ENCODE measurements around the gene TEX14.

TEX14 gene

GRCh38 chr17:58671969-58672368 is 19.9 kb downstream of the TEX14 start:
- no peaks in the 10 kb centered on the region for H3K27me3 ChIP-seq (ENCODE audit: control insufficient read depth, insufficient read depth, low read length)
- no peaks in the 10 kb centered on the region for H3K36me3 ChIP-seq (ENCODE audit: control insufficient read depth, insufficient read depth, low read length)
- H3K4me2 ChIP-seq (ENCODE audit: low read length): no peak overlapping the region
- H2AFZ ChIP-seq: no peak overlapping the region
- TF ChIP-seq CTCF (IDR thresholded peaks at IDR 0.05): no peak
- H3K4me3 ChIP-seq (ENCODE audit: low read depth, low read length): no peak overlapping the region
- H3K4me1 ChIP-seq: no peaks in the 10 kb centered on the region
- H3K79me2 ChIP-seq: no peaks in the 10 kb centered on the region
- H3K27ac ChIP-seq: no peak overlapping the region
- no peaks in the 10 kb centered on the region for H3K9me3 ChIP-seq (ENCODE audit: control insufficient read depth, low read length)
- no peak overlapping the region for H3K9ac ChIP-seq

GRCh38 chr17:58669853-58670252 is 22.0 kb downstream of the TEX14 start:
- no peaks in the 10 kb centered on the region for H3K27me3 ChIP-seq (ENCODE audit: control insufficient read depth, insufficient read depth, low read length)
- H3K4me2 ChIP-seq (ENCODE audit: low read length): no peak overlapping the region
- no peaks in the 10 kb centered on the region for H3K4me1 ChIP-seq
- H3K4me3 ChIP-seq (ENCODE audit: low read depth, low read length): no peak overlapping the region
- H3K9ac ChIP-seq: no peak overlapping the region
- no peak overlapping the region for H2AFZ ChIP-seq
- no peak for TF ChIP-seq CTCF (IDR thresholded peaks at IDR 0.05)
- H3K9me3 ChIP-seq (ENCODE audit: control insufficient read depth, low read length): no peaks in the 10 kb centered on the region
- H3K27ac ChIP-seq: no peak overlapping the region
- no peaks in the 10 kb centered on the region for H3K36me3 ChIP-seq (ENCODE audit: control insufficient read depth, insufficient read depth, low read length)
- no peaks in the 10 kb centered on the region for H3K79me2 ChIP-seq

- no peak overlapping the region for H3K9ac ChIP-seq
- no peak overlapping the region for H3K4me2 ChIP-seq (ENCODE audit: low read length)
- H2AFZ ChIP-seq: no peak overlapping the region
- no peaks in the 10 kb centered on the region for H3K36me3 ChIP-seq (ENCODE audit: control insufficient read depth, insufficient read depth, low read length)
- no peaks in the 10 kb centered on the region for H3K79me2 ChIP-seq
- no peaks in the 10 kb centered on the region for H3K4me1 ChIP-seq
- H3K9me3 ChIP-seq (ENCODE audit: control insufficient read depth, low read length): no peaks in the 10 kb centered on the region
- no peak for TF ChIP-seq CTCF (IDR thresholded peaks at IDR 0.05)
- H3K27ac ChIP-seq: no peak overlapping the region
- no peak overlapping the region for H3K4me3 ChIP-seq (ENCODE audit: low read depth, low read length)
- H3K27me3 ChIP-seq (ENCODE audit: control insufficient read depth, insufficient read depth, low read length): no peaks in the 10 kb centered on the region
Measured at GRCh38 chr17:58668598-58668935, 23.3 kb downstream of the TEX14 start.

GRCh38 chr17:58667934-58668597 is 23.8 kb downstream of the TEX14 start:
- Histone ChIP-seq H3K9ac (no peak overlapping the region), H3K27ac (no peak overlapping the region), H3K36me3 (ENCODE audit: control insufficient read depth, insufficient read depth, low read length) (no peaks in the 10 kb centered on the region), H3K9me3 (ENCODE audit: control insufficient read depth, low read length) (no peaks in the 10 kb centered on the region), H3K4me2 (ENCODE audit: low read length) (no peak overlapping the region), H3K4me3 (ENCODE audit: low read depth, low read length) (no peak overlapping the region), H3K79me2 (no peaks in the 10 kb centered on the region), H3K4me1 (no peaks in the 10 kb centered on the region), H3K27me3 (ENCODE audit: control insufficient read depth, insufficient read depth, low read length) (no peaks in the 10 kb centered on the region), H2AFZ (no peak overlapping the region)
- no peak for TF ChIP-seq CTCF (IDR thresholded peaks at IDR 0.05)

- no peak for TF ChIP-seq CTCF (IDR thresholded peaks at IDR 0.05)
- no peak overlapping the region for H3K4me3 ChIP-seq (ENCODE audit: low read depth, low read length)
- H3K9me3 ChIP-seq (ENCODE audit: control insufficient read depth, low read length): no peaks in the 10 kb centered on the region
- H3K27ac ChIP-seq: no peak overlapping the region
- H3K4me1 ChIP-seq: no peaks in the 10 kb centered on the region
- no peaks in the 10 kb centered on the region for H3K27me3 ChIP-seq (ENCODE audit: control insufficient read depth, insufficient read depth, low read length)
- H2AFZ ChIP-seq: no peak overlapping the region
- no peak overlapping the region for H3K4me2 ChIP-seq (ENCODE audit: low read length)
- H3K36me3 ChIP-seq (ENCODE audit: control insufficient read depth, insufficient read depth, low read length): no peaks in the 10 kb centered on the region
- H3K9ac ChIP-seq: no peak overlapping the region
- no peaks in the 10 kb centered on the region for H3K79me2 ChIP-seq
Measured at GRCh38 chr17:58666858-58667267, 25.0 kb downstream of the TEX14 start.

All from parathyroid adenoma (tissue), 2 donors.